Osteocyte (in vitro differentiated cells): ENCODE data around the gene CENPP. TPM values are rescaled to one million over a fixed set of nuclear protein-coding genes. Genes with fewer than 3 reads are reported as not detected.

Experiments used
- DNase-seq: peaks from one replicate; pipeline ENCODE4 v3.0.0; 2021; ENCODE audit warnings: mixed read lengths; ENCODE audit not compliant: unreplicated experiment; ENCODE audit errors: extremely low spot score
- H3K27ac Mint-ChIP-seq: one replicate; pipeline ENCODE4 v1.8.0; 2021; ENCODE audit warnings: mild to moderate bottlenecking, mixed read lengths; ENCODE audit not compliant: unreplicated experiment
- H3K27me3 Mint-ChIP-seq: one replicate; pipeline ENCODE4 v1.8.0; 2021; ENCODE audit warnings: mixed read lengths; ENCODE audit not compliant: unreplicated experiment
- H3K36me3 Mint-ChIP-seq: one replicate; pipeline ENCODE4 v1.8.0; 2021; ENCODE audit warnings: mixed read lengths; ENCODE audit not compliant: unreplicated experiment
- H3K4me1 Mint-ChIP-seq: one replicate; pipeline ENCODE4 v1.8.0; 2021; ENCODE audit warnings: mixed read lengths; ENCODE audit not compliant: unreplicated experiment
- H3K4me3 Mint-ChIP-seq: one replicate; pipeline ENCODE4 v1.8.0; 2021; ENCODE audit warnings: mild to moderate bottlenecking, moderate library complexity, mixed read lengths; ENCODE audit not compliant: unreplicated experiment
- H3K9me3 Mint-ChIP-seq: one replicate; pipeline ENCODE4 v1.8.0; 2021; ENCODE audit warnings: mixed read lengths; ENCODE audit not compliant: unreplicated experiment
- total RNA-seq: library from RNA; stranded (reverse); gene quantifications from 2 replicates; pipeline ENCODE4 v1.2.1, GENCODE V29; 2021
- TF ChIP-seq, protein P1 (sequence below): fragments of 200-600 bp; sonication (generic); IDR thresholded peaks from 2 replicates; pipeline ENCODE4 v1.5.0; 2021; ENCODE audit warnings: antibody characterized with exemption, mild to moderate bottlenecking, moderate library complexity

CENPP gene
- total RNA-seq, 1 donor from 2014 or later, result 11.6 TPM

DNA sequence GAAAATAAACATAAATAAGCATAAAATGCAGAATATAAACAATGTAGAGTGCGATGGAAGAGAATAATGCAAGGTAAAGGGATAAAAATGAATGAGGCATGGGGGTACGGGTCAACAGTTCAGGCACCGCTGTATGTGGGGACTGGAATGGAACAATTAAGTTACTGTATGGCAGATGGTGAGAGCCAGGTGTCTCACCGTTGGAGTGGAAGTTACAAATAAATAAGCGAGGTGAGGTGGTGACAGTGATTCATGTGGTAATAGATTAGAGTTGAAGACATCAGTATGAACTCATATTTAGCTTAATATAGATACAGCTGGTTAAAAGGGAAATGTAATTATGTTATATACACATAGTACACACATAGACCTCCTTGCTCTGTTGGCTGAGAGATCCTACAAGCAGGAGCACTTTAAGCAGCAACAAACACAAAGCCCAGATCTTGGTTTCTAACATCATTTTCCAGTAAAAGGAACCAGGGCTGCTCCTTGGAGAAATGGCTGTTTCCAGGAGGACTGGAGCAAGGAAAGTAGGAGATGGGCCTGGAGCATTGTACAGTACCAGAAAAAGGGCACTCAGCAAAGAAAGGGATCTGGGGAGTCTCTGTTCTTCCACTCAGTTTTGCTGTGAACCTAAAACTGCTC is 100.9 kb downstream of the CENPP start:
- Mint-ChIP-seq H3K27ac (peak overlapping the region; percentile 91), H3K9me3 (no peaks in the 10 kb centered on the region), H3K4me1 (peaks cover 46% of the 10 kb centered on the region), H3K4me3 (no peak overlapping the region), H3K27me3 (no peaks in the 10 kb centered on the region), H3K36me3 (peaks cover 2% of the 10 kb centered on the region)
- TF ChIP-seq, protein P1, sequence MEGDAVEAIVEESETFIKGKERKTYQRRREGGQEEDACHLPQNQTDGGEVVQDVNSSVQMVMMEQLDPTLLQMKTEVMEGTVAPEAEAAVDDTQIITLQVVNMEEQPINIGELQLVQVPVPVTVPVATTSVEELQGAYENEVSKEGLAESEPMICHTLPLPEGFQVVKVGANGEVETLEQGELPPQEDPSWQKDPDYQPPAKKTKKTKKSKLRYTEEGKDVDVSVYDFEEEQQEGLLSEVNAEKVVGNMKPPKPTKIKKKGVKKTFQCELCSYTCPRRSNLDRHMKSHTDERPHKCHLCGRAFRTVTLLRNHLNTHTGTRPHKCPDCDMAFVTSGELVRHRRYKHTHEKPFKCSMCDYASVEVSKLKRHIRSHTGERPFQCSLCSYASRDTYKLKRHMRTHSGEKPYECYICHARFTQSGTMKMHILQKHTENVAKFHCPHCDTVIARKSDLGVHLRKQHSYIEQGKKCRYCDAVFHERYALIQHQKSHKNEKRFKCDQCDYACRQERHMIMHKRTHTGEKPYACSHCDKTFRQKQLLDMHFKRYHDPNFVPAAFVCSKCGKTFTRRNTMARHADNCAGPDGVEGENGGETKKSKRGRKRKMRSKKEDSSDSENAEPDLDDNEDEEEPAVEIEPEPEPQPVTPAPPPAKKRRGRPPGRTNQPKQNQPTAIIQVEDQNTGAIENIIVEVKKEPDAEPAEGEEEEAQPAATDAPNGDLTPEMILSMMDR, result no peak
- DNase-seq, result no peak

- Mint-ChIP-seq H3K4me1 (peaks cover 27% of the 10 kb centered on the region), H3K27me3 (no peaks in the 10 kb centered on the region), H3K9me3 (no peaks in the 10 kb centered on the region), H3K4me3 (no peak overlapping the region), H3K27ac (no peak overlapping the region), H3K36me3 (no peaks in the 10 kb centered on the region)
- TF ChIP-seq, protein P1, result no peak
- no peak for DNase-seq
Observed at GRCh38 chr9:92429836-92430235, 104.1 kb downstream of the CENPP start.

DNA sequence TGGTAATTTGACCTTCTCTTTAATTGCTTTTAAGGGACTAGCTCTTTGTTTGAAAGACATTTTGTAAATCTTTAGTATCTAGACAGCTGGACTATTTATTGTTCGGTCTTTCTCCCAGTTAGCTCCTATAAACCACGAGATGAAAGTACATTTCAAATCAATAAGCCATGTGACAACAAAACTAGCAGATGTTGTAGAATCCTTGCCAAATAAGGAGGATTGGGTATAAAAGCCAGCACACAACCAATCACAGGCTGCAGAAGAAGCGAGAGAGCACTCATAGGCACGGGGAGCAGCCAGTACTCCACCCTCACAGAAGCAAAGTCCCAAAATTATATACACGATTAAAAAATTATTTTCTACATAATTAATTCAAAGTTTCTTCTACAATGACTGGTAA is 106.6 kb downstream of the CENPP start:
- Mint-ChIP-seq H3K27me3 (no peaks in the 10 kb centered on the region), H3K36me3 (peaks cover 5% of the 10 kb centered on the region), H3K27ac (no peak overlapping the region), H3K4me3 (no peak overlapping the region), H3K9me3 (no peaks in the 10 kb centered on the region), H3K4me1 (peaks cover 8% of the 10 kb centered on the region)
- TF ChIP-seq, protein P1, result no peak
- DNase-seq, result no peak

GRCh38 chr9:92432972-92433548 is 107.3 kb downstream of the CENPP start:
- TF ChIP-seq, protein P1, result no peak
- Mint-ChIP-seq H3K27me3 (no peaks in the 10 kb centered on the region), H3K36me3 (peaks cover 6% of the 10 kb centered on the region), H3K4me1 (peaks cover 8% of the 10 kb centered on the region), H3K4me3 (no peak overlapping the region), H3K27ac (no peak overlapping the region), H3K9me3 (peaks cover 2% of the 10 kb centered on the region)
- no peak for DNase-seq

DNA sequence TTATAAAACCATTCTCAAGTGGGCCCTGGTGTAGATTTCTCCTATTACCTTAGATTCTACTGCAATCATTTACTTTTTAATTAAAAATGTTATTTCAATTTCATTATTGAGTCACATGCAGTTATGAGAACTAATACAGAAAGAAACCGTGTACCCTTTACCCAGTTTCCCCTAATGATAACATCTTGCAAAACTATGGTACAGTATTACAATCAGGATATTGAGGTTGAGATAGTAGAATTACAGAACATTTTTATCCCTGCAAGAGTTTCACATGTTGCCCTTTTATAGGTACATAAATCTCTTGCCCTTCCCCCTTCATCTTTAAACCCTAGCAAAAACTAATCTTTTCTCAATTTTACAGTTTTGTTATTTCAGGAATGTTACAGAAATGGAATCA is 109.5 kb downstream of the CENPP start:
- Mint-ChIP-seq H3K27ac (no peak overlapping the region), H3K4me3 (no peak overlapping the region), H3K27me3 (no peaks in the 10 kb centered on the region), H3K36me3 (peaks cover 9% of the 10 kb centered on the region), H3K9me3 (peaks cover 5% of the 10 kb centered on the region), H3K4me1 (peaks cover 12% of the 10 kb centered on the region)
- no peak for DNase-seq
- TF ChIP-seq, protein P1, result no peak
